GM19438 (cell line): Measurements from ENCODE around the gene POLR1A.

Experiments
- ATAC-seq: cut with Tn5 transposase; IDR thresholded peaks from one replicate; pipeline ENCODE4 v1.9.1; 2021; ENCODE audit warnings: low read depth; ENCODE audit not compliant: unreplicated experiment

Gene POLR1A

GRCh38 chr2:86025976-86026743 is 79.5 kb downstream of the POLR1A start:
- ATAC-seq: no peak

GRCh38 chr2:86025229-86025820 is 80.4 kb downstream of the POLR1A start:
- no peak for ATAC-seq

- no peak for ATAC-seq
Observed at GRCh38 chr2:86023366-86023712, 82.3 kb downstream of the POLR1A start.

GRCh38 chr2:86022661-86023365 is 82.9 kb downstream of the POLR1A start:
- ATAC-seq: no peak

- ATAC-seq: no peak
Observed at GRCh38 chr2:86021396-86022378, 84.0 kb downstream of the POLR1A start.

GRCh38 chr2:86020984-86021383 is 84.7 kb downstream of the POLR1A start:
- no peak for ATAC-seq

- ATAC-seq: no peak
Observed at GRCh38 chr2:86019121-86019520, 86.6 kb downstream of the POLR1A start.

- ATAC-seq: no peak
Observed at GRCh38 chr2:86017901-86018896, 87.5 kb downstream of the POLR1A start.

- ATAC-seq: no peak
Observed at GRCh38 chr2:86016581-86016980, 89.1 kb downstream of the POLR1A start.

- no peak for ATAC-seq
Observed at GRCh38 chr2:86015699-86016098, 90.0 kb downstream of the POLR1A start.

GRCh38 chr2:86015006-86015405 is 90.7 kb downstream of the POLR1A start:
- no peak for ATAC-seq

- no peak for ATAC-seq
Observed at GRCh38 chr2:86014493-86014892, 91.2 kb downstream of the POLR1A start.

GRCh38 chr2:86012007-86012712 is 93.5 kb downstream of the POLR1A start:
- no peak for ATAC-seq

- no peak for ATAC-seq
Observed at GRCh38 chr2:86011449-86011941, 94.2 kb downstream of the POLR1A start.

- no peak for ATAC-seq
Observed at GRCh38 chr2:86010083-86010482, 95.6 kb downstream of the POLR1A start.

GRCh38 chr2:86006524-86006923 is 99.2 kb downstream of the POLR1A start:
- no peak for ATAC-seq

- ATAC-seq: no peak
Observed at GRCh38 chr2:86003967-86004366, 101.7 kb downstream of the POLR1A start.

GRCh38 chr2:86003104-86003503 is 102.6 kb downstream of the POLR1A start:
- no peak for ATAC-seq

GRCh38 chr2:86002375-86002774 is 103.3 kb downstream of the POLR1A start:
- ATAC-seq: no peak
